GM23338 (cell line): ENCODE measurements around the gene SEC24A. TPM values are rescaled to one million over a fixed set of nuclear protein-coding genes. Genes with fewer than 3 reads are reported as not detected.

Source experiments
- ATAC-seq: fragments of 200-7000 bp; cut with Tn5 transposase; 3 replicates; pipeline ENCODE4 v1.9.1; 2020
- DNase-seq: peaks from one replicate; pipeline ENCODE4 v3.0.0-alpha.2; 2015; ENCODE audit warnings: low spot score
- H2AFZ ChIP-seq: fragments of 200-600 bp; sonication (generic); 2 replicates; pipeline ENCODE4 v1.8.0; 2016; ENCODE audit warnings: antibody characterized with exemption, mild to moderate bottlenecking, moderate library complexity
- H3F3A ChIP-seq: fragments of 200-600 bp; sonication (generic); replicated peaks from 2 replicates; pipeline ENCODE4 v1.8.0; 2017; ENCODE audit warnings: antibody characterized with exemption, mixed run types, low read depth
- H3K27ac ChIP-seq: fragments of 200-600 bp; sonication (generic); 2 replicates; pipeline ENCODE4 v1.6.1; 2016; ENCODE audit warnings: low read depth
- H3K27me3 ChIP-seq: fragments of 200-600 bp; sonication (generic); 2 replicates; pipeline ENCODE4 v1.8.0; 2016; ENCODE audit warnings: mild to moderate bottlenecking, mixed run types, moderate library complexity; ENCODE audit not compliant: insufficient read depth
- H3K36me3 ChIP-seq: fragments of 200-600 bp; sonication (generic); 2 replicates; pipeline ENCODE4 v1.8.0; 2016; ENCODE audit warnings: mild to moderate bottlenecking; ENCODE audit not compliant: insufficient read depth
- H3K4me1 ChIP-seq: fragments of 200-600 bp; sonication (generic); 2 replicates; pipeline ENCODE4 v1.8.0; 2016; ENCODE audit warnings: mild to moderate bottlenecking, moderate library complexity; ENCODE audit not compliant: insufficient read depth
- H3K4me2 ChIP-seq: fragments of 200-600 bp; sonication (generic); 2 replicates; pipeline ENCODE4 v1.7.1; 2017; ENCODE audit warnings: mixed run types
- H3K4me3 ChIP-seq: fragments of 200-600 bp; sonication (generic); 2 replicates; pipeline ENCODE4 v1.6.1; 2016; ENCODE audit warnings: mixed run types
- H3K79me2 ChIP-seq: fragments of 200-600 bp; sonication (generic); replicated peaks from 2 replicates; pipeline ENCODE4 v1.8.0; 2017; ENCODE audit warnings: mild to moderate bottlenecking; ENCODE audit not compliant: insufficient read depth
- H3K9me2 ChIP-seq: fragments of 200-600 bp; sonication (generic); 2 replicates; pipeline ENCODE4 v1.8.0; 2017; ENCODE audit not compliant: insufficient read depth
- H4K20me1 ChIP-seq: fragments of 200-600 bp; sonication (generic); replicated peaks from 2 replicates; pipeline ENCODE4 v1.8.0; 2017; ENCODE audit warnings: mild to moderate bottlenecking; ENCODE audit not compliant: insufficient read depth
- H3K27ac Mint-ChIP-seq: 2 replicates; pipeline ENCODE4 v1.8.0; 2020; ENCODE audit warnings: inconsistent platforms, mild to moderate bottlenecking, moderate library complexity, mixed read lengths
- H3K27me3 Mint-ChIP-seq: 3 replicates; pipeline ENCODE4 v1.8.0; 2022; ENCODE audit warnings: low read depth, mild to moderate bottlenecking, moderate library complexity, mixed read lengths, inconsistent platforms; ENCODE audit not compliant: insufficient read depth, poor library complexity
- H3K36me3 Mint-ChIP-seq: 3 replicates; pipeline ENCODE4 v1.8.0; 2021; ENCODE audit warnings: low read depth, mild to moderate bottlenecking, inconsistent platforms, moderate library complexity, mixed read lengths
- H3K4me1 Mint-ChIP-seq: 3 replicates; pipeline ENCODE4 v1.8.0; 2020; ENCODE audit warnings: mild to moderate bottlenecking, inconsistent platforms, mixed read lengths
- H3K4me3 Mint-ChIP-seq: 3 replicates; pipeline ENCODE4 v1.8.0; 2021; ENCODE audit warnings: moderate library complexity, mild to moderate bottlenecking, inconsistent platforms, mixed read lengths
- H3K9me3 Mint-ChIP-seq: 3 replicates; pipeline ENCODE4 v1.8.0; 2020; ENCODE audit warnings: moderate library complexity, mild to moderate bottlenecking, inconsistent platforms, mixed read lengths
- ETS1 ChIP-seq: IDR thresholded peaks from 2 replicates; pipeline ENCODE4 v1.6.1; 2016; ENCODE audit warnings: antibody characterized with exemption
- EZH2 ChIP-seq: fragments of 200-600 bp; sonication (generic); IDR thresholded peaks from one replicate; pipeline ENCODE4 v1.8.0; 2017; ENCODE audit warnings: antibody characterized with exemption, mild to moderate bottlenecking, low read depth; ENCODE audit not compliant: unreplicated experiment
- EZH2phosphoT487 ChIP-seq: fragments of 200-600 bp; sonication (generic); IDR thresholded peaks from one replicate; pipeline ENCODE4 v1.8.1; 2018; ENCODE audit warnings: antibody characterized with exemption; ENCODE audit not compliant: unreplicated experiment
- JUNB ChIP-seq: IDR thresholded peaks from one replicate; pipeline ENCODE4 v1.6.1; 2016; ENCODE audit warnings: antibody characterized with exemption; ENCODE audit not compliant: unreplicated experiment
- NANOG ChIP-seq: IDR thresholded peaks from 2 replicates; pipeline ENCODE4 v1.6.1; 2016; ENCODE audit warnings: antibody characterized with exemption, borderline replicate concordance
- ZNF114 ChIP-seq: fragments of 250-450 bp; sonication (Bioruptor Pico); IDR thresholded peaks from 2 replicates; pipeline ENCODE4 v1.5.0; 2020; ENCODE audit warnings: mild to moderate bottlenecking, moderate library complexity
- ZNF331 ChIP-seq: fragments of 250-450 bp; sonication (Bioruptor Pico); IDR thresholded peaks from 2 replicates; pipeline ENCODE4 v1.5.0; 2020; ENCODE audit warnings: low read depth, mild to moderate bottlenecking, moderate library complexity
- ZNF462 ChIP-seq: fragments of 250-450 bp; sonication (Bioruptor Pico); IDR thresholded peaks from 2 replicates; pipeline ENCODE4 v1.5.0; 2020; ENCODE audit warnings: mild to moderate bottlenecking, moderate library complexity
- polyA plus RNA-seq: library from polyadenylated mRNA; unstranded; fragments of >200 nt; fragmentation: Nextera tagmentation; extraction: Ambion mirVana; gene quantifications from 2 replicates; pipeline ENCODE4 v1.2.1, GENCODE V29; 2016
- total RNA-seq: library from RNA; depleted of rRNA; stranded (reverse); fragments of >200 nt; shearing (Covaris generic); gene quantifications from 2 replicates; pipeline ENCODE4 v1.2.3, GENCODE V29; 2014

SEC24A gene
- total and polyA plus RNA-seq, 2 experiments from 2014 or later: 8.1 to 36.5 TPM

GRCh38 chr5:134626369-134627014 lies 22.1 kb upstream of the SEC24A start (continued):
- TF ChIP-seq ZNF462 (CRISPR knock-in tag) (no peak), NANOG (no peak), ETS1 (no peak), JUNB (no peak), ZNF331 (CRISPR knock-in tag) (no peak)

GRCh38 chr5:134634227-134634626 lies 14.4 kb upstream of the SEC24A start:
- Histone ChIP-seq H3K27me3 (no peaks in the 10 kb centered on the region), H3K4me1 (no peaks in the 10 kb centered on the region; the same call in 1 of the 2 replicates), H3K36me3 (no peaks in the 10 kb centered on the region), H3F3A (peaks cover 9% of the 10 kb centered on the region; the same call in 1 of the 2 replicates), H3K27ac (no peak overlapping the region), H3K79me2 (peaks cover 11% of the 10 kb centered on the region), H4K20me1 (no peaks in the 10 kb centered on the region), H3K4me2 (no peak overlapping the region), H3K9me2 (no peaks in the 10 kb centered on the region), H3K4me3 (no peak overlapping the region), H2AFZ (peak overlapping the region; percentile 80)
- DNase-seq (no peak), ATAC-seq (no peak)
- Mint-ChIP-seq H3K36me3 (no peaks in the 10 kb centered on the region), H3K27me3 (peaks cover 7% of the 10 kb centered on the region), H3K4me1 (peaks cover 5% of the 10 kb centered on the region; the same call in 1 of the 3 replicates), H3K4me3 (no peak overlapping the region), H3K9me3 (no peaks in the 10 kb centered on the region), H3K27ac (no peak overlapping the region)
- no peak for TF ChIP-seq ZNF462 (CRISPR knock-in tag)
- no peak for TF ChIP-seq ZNF114 (CRISPR knock-in tag)
- no peak for TF ChIP-seq EZH2
- no peak for TF ChIP-seq JUNB
- TF ChIP-seq EZH2phosphoT487: no peak
